GM15510 (cell line): Measurements from ENCODE around the gene CELF2.

Source experiments
- POLR2A ChIP-seq: IDR thresholded peaks from 3 replicates; pipeline ENCODE4 v1.6.1; 2011; ENCODE audit warnings: borderline replicate concordance; ENCODE audit not compliant: insufficient read length; ENCODE audit errors: extremely low read depth

The CELF2 gene

GRCh38 chr10:11223081-11223480, 205.4 kb downstream of the CELF2 start:
- no peak for TF ChIP-seq POLR2A

GRCh38 chr10:11223507-11224140, 206.0 kb downstream of the CELF2 start:
- no peak for TF ChIP-seq POLR2A

DNA sequence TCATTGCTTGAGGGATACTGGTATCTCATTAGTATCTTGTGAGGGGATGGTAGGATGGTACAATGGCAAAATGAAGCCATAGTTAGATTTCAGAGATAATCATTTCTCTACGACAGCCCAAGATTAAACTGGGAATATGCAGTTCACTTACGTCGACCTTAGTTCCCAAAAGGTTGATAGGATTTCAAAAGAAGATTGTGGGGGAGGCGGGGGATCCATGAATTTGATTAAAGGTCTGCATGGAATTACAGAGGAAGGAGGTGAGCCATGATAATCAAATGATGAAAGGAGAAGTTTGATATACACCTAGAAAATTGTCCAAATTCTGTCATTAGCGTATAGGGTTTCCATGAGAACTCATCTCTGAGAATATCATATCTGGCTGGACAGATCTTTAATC, 206.6 kb downstream of the CELF2 start:
- TF ChIP-seq POLR2A: no peak

- no peak for TF ChIP-seq POLR2A
Observed at GRCh38 chr10:11224792-11225416, 207.2 kb downstream of the CELF2 start.

DNA sequence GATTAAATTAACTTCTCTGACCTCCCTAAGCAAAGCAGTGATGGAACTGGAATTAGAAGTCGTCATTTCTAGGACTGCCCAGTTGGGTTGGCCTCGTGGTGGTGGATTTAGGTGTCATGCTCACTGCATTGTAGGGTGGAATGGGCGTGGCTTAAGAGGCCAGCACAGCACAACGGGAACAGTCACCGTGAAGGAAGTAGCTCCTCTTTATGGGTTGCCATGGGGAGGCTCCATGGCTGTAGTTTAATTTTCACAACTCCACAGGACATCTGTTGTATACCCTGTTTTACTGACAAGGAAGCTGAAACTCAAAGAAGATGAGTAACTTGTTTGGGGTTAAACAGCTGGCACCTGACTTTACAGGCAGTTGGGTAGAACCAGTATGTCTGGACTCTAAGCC, 208.3 kb downstream of the CELF2 start:
- TF ChIP-seq POLR2A: no peak

DNA sequence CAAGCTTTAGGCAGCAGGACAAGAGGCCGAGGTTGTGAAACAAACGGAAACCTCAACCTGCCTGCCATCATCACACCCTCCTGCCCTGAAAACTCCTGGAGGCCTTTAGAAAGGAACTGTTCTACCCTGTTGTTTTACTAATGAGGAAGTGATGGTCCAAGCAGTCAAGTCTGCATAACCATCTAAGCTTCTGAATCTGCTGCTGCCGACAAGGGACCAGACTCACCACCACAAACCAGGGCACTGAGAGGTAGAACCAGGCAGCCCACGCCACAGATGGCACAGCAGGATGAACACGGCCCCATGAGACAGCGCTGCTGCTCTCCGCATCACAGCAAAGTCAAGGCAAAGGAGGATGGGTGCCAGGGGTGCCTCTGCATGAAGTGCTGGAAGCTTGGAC, 209.4 kb downstream of the CELF2 start:
- TF ChIP-seq POLR2A: no peak

- TF ChIP-seq POLR2A: no peak
Observed at GRCh38 chr10:11229893-11230292, 212.2 kb downstream of the CELF2 start.

- no peak for TF ChIP-seq POLR2A
Observed at GRCh38 chr10:11230498-11231167, 213.0 kb downstream of the CELF2 start.

GRCh38 chr10:11231285-11231684, 213.6 kb downstream of the CELF2 start:
- no peak for TF ChIP-seq POLR2A

- TF ChIP-seq POLR2A: no peak
Observed at GRCh38 chr10:11232222-11232961, 214.7 kb downstream of the CELF2 start.

GRCh38 chr10:11234857-11235531, 217.3 kb downstream of the CELF2 start:
- no peak for TF ChIP-seq POLR2A

- TF ChIP-seq POLR2A: no peak
Observed at GRCh38 chr10:11235771-11236170, 218.1 kb downstream of the CELF2 start.

DNA sequence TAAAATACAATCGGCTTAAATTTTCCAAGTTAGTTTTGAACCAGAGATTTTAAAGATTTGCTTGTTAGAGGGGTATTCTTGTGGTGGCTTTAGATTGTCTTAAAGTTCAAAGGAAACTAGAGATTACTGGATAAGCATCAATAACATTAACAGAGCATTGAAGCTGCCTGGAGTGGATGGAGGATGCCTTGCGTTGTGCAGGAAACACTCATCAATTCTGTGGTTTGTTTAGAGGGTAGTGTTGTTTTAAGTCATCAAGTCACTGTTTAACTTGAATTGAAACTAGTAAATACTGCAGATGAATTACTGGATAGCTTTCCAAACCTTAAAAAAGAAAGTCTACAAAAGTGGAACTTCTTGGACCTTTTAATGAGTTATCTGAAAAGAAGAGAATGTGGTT, 218.6 kb downstream of the CELF2 start:
- TF ChIP-seq POLR2A: no peak

- TF ChIP-seq POLR2A: no peak
Observed at GRCh38 chr10:11237571-11237970, 219.9 kb downstream of the CELF2 start.

DNA sequence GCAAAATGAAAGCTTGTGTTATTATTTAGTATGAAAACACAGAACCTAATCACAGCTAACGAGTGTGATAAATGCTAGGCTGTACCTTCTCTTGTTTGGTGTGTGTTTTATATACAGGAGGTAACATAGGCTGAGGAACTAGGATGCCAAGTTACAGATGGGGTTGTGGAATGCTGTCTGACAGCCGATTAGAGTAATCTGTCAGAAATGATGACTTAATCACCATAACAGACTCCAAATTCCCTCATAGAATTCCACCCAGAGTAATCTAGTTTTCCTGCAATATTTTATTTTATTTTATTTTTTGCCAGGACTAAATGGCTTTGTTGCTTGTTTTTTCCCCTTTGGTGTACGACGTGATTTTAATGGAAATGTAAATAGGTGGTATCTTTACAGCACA, 221.2 kb downstream of the CELF2 start:
- no peak for TF ChIP-seq POLR2A
